Heart right ventricle (tissue), 16 donors: ENCODE data around the gene FAF2. TPM values are rescaled to one million over a fixed set of nuclear protein-coding genes. Genes with fewer than 3 reads are reported as not detected.

ENCODE experiments used
- ATAC-seq, 8 donors: fragments of 200-7000 bp; cut with Tn5 transposase; one replicate each; pipeline ENCODE4 v1.9.1; 2020; ENCODE audit warnings: mild to moderate bottlenecking in 8 of 8, moderate library complexity in 8 of 8, moderate number of reproducible peaks in 1 of 8
- DNase-seq, 2 donors: peaks; one replicate each; pipeline ENCODE4 v3.0.0-alpha.2; 2020
- H3K27ac ChIP-seq, 10 donors: fragments of 200-600 bp; sonication (generic) in 2 of 10; one replicate each; pipeline versions ENCODE4 v1.5.0 to v1.8.0; 2020 to 2022; ENCODE audit warnings: mild to moderate bottlenecking in 3 of 10
- H3K27me3 ChIP-seq, 7 donors: fragments of 200-600 bp; one replicate each; pipeline ENCODE4 v1.8.0; 2021 to 2022; ENCODE audit warnings: mild to moderate bottlenecking in 2 of 7
- H3K36me3 ChIP-seq, 9 donors: fragments of 200-600 bp; sonication (generic) in 1 of 9; one replicate each; pipeline versions ENCODE4 v1.5.0 to v1.8.0; 2020 to 2022; ENCODE audit warnings: mild to moderate bottlenecking in 2 of 9
- H3K4me1 ChIP-seq, 9 donors: fragments of 200-600 bp; sonication (generic) in 1 of 9; one replicate each; pipeline versions ENCODE4 v1.5.0 to v1.8.0; 2020 to 2022; ENCODE audit warnings: mild to moderate bottlenecking in 4 of 9
- H3K4me3 ChIP-seq, 10 donors: fragments of 200-600 bp; sonication (generic) in 2 of 10; one replicate each; pipeline versions ENCODE4 v1.5.0 to v1.8.0; 2020 to 2022; ENCODE audit warnings: mild to moderate bottlenecking in 7 of 10, moderate library complexity in 2 of 10
- H3K9me3 ChIP-seq, 11 donors: fragments of 200-600 bp in 10 of 11; sonication (generic) in 2 of 11; one replicate each; pipeline versions ENCODE4 v1.5.0 to v1.8.0; 2013 to 2022; ENCODE audit warnings: mild to moderate bottlenecking in 2 of 11, control low read depth in 1 of 11, moderate library complexity in 1 of 11
- CTCF ChIP-seq, 9 donors: fragments of 200-600 bp; sonication (generic) in 2 of 9; IDR thresholded peaks; one replicate each; pipeline versions ENCODE4 v1.5.0 to v1.8.0; 2021 to 2022; ENCODE audit warnings: antibody characterized with exemption in 9 of 9, mild to moderate bottlenecking in 5 of 9, moderate library complexity in 1 of 9
- WGBS, 2 donors: extraction: QIAGEN DNeasy Blood & Tissue Kit; methylation state at CpG; one replicate each; pipeline ENCODE4 v1.1.7; 2013; ENCODE audit warnings: inconsistent platforms in 1 of 2; 5-methylcytosine and 5-hydroxymethylcytosine counted together
- intact Hi-C, 10 donors: fragments of 100-400 bp; cut with DNase I; formaldehyde crosslinking; loops; one replicate each; pipeline versions ENCODE4 v1.11.1 to v1.14.2; 2022
- polyA plus RNA-seq, 2 donors: library from polyadenylated mRNA; stranded (reverse); fragments of 200-250 nt; gene quantifications; one replicate each; pipeline ENCODE4 v1.2.3, GENCODE V29; 2013
- total RNA-seq, 10 donors: library from RNA; stranded (reverse); fragmentation: NEBNext Ultra II Directional in 3 of 10; extraction: Animal tissue kit (Norgen Biotek cat#: 25700) in 3 of 10; gene quantifications; one replicate each; pipeline versions ENCODE4 v1.2.1 to v1.2.4, GENCODE V29; 2021 to 2023
- donor health status: Arrhythmogenic right ventricular cardiomyopathy.
- donor health status: ischemic (EF 13 %, LVEDD 7.1; RV severe dilation, severe dysfunction).
- donor health status: healthy with polysubstance abuse.
- donor health status: DM: no; HTN: yes; CAD: no.
- donor health status: DM: no; HTN: no; CAD: no.
- donor health status: ischemic (EF 25% LVEDD 6.9; RV normal size, moderate dysfunction).
- donor health status: ischemic (EF 25% LVEDD 5.7; RV mildly dilated, moderate dysfunction).
- donor health status: healthy.
- donor health status: DM: yes; HTN: yes; CAD: no.
- donor health status: Ischemic cardiomyopathy.
- donor health status: ischemic (EF 35%, LVEDD 5.7; RV mildly dilated, moderate dysfunction).
- donor health status: nonischemic (EF 11% LVEDD 7.7; RV severe dilation, severe dysfunction).
- donor health status: DM: yes; HTN: yes; CAD: no.
- donor health status: PGD.
- donor health status: ischemic (EF 29% LVEDD 5.4; RV normal size, mild dysfunction).
- donor health status: nonischemic (EF 23%, LVEDD 6.1; RV moderate dilation, normal function).

Gene FAF2
- total and polyA plus RNA-seq, 12 donors = 10.1 to 19.9 (median 14.6) TPM

- Histone ChIP-seq H3K4me1 (peaks cover 7 to 23% (median 22%) of the 10 kb centered on the region in 9 donors), H3K27me3 (peaks cover 0 to 13% (median 0%) of the 10 kb centered on the region in 7 donors), H3K27ac (no peak overlapping the region), H3K36me3 (no peaks in the 10 kb centered on the region), H3K9me3 (no peaks in the 10 kb centered on the region), H3K4me3 (no peak overlapping the region)
- ATAC-seq (no peak), DNase-seq (no peak)
- intact Hi-C loops = loop anchor here in 5 of 10 donors (5.0 kb wide), 4 partner anchors 82 to 203 kb away; partner anchors contain the start of genes KIAA1191 (in 1 of the 5), RNF44 (in 1 of the 5) and TSPAN17 (in 1 of the 5)
- 85 to 88% methylated on average over 5 of the region's 5 CpGs for WGBS, 2 donors
- TF ChIP-seq CTCF (IDR thresholded peaks at IDR 0.05) = no peak
Observed at GRCh38 chr5:176444742-176445141, 3.4 kb upstream of the FAF2 start.

GRCh38 chr5:176446028-176446665 lies 2.0 kb upstream of the FAF2 start:
- peaks cover 0 to 2% (median 0%) of the 10 kb centered on the region in 9 donors for H3K36me3 ChIP-seq

GRCh38 chr5:176446884-176447590 lies 1.1 kb upstream of the FAF2 start:
- no peak for TF ChIP-seq CTCF (IDR thresholded peaks at IDR 0.05)
- intact Hi-C loops = loop anchor here in 5 of 10 donors (2.0 to 5.0 kb wide), 5 partner anchors 30 to 200 kb away; partner anchors contain the start of genes CLTB (in 1 of the 5), KIAA1191 (in 1 of the 5), RNF44 (in 1 of the 5) and TSPAN17 (in 1 of the 5)
- ATAC-seq = peak in 4 of 8 donors; percentile 1 to 5 (median 4)
- H3K27me3 ChIP-seq = no peaks in the 10 kb centered on the region
- peak overlapping the region; percentile 76 to 98 (median 95) for H3K27ac ChIP-seq
- 15 to 17% methylated on average over 27 of the region's 27 CpGs for WGBS, 2 donors
- H3K36me3 ChIP-seq = peaks cover 0 to 6% (median 0%) of the 10 kb centered on the region in 9 donors
- H3K9me3 ChIP-seq = no peaks in the 10 kb centered on the region
- H3K4me1 ChIP-seq = peaks cover 7 to 38% (median 26%) of the 10 kb centered on the region in 9 donors
- no peak for DNase-seq
- H3K4me3 ChIP-seq = peak overlapping the region; percentile 61 to 96 (median 90)

More at GRCh38 chr5:176446028-176446665, 2.0 kb upstream of the FAF2 start:
- Histone ChIP-seq H3K4me3 (no peak overlapping the region), H3K4me1 (peaks cover 7 to 36% (median 24%) of the 10 kb centered on the region in 9 donors), H3K27ac (no peak overlapping the region), H3K9me3 (no peaks in the 10 kb centered on the region), H3K27me3 (peaks cover 0 to 7% (median 0%) of the 10 kb centered on the region in 7 donors)
- no peak for TF ChIP-seq CTCF (IDR thresholded peaks at IDR 0.05)
- WGBS, 2 donors = 88 to 93% methylated on average over 9 of the region's 9 CpGs
- ATAC-seq = no peak
- intact Hi-C loops = loop anchor here in 5 of 10 donors (2.0 to 5.0 kb wide), 5 partner anchors 29 to 201 kb away; partner anchors contain the start of genes CLTB (in 1 of the 5), KIAA1191 (in 1 of the 5), RNF44 (in 1 of the 5) and TSPAN17 (in 1 of the 5)
- no peak for DNase-seq

GRCh38 chr5:176447591-176447977 lies 601 bp upstream of the FAF2 start:
- ATAC-seq (peak in 6 of 8 donors; percentile 21 to 63 (median 46)), DNase-seq (no peak)
- Histone ChIP-seq H3K36me3 (peaks cover 0 to 12% (median 0%) of the 10 kb centered on the region in 9 donors), H3K4me3 (peak overlapping the region; percentile 61 to 96 (median 90)), H3K9me3 (no peaks in the 10 kb centered on the region), H3K4me1 (peaks cover 7 to 42% (median 32%) of the 10 kb centered on the region in 9 donors), H3K27ac (peak overlapping the region; percentile 76 to 98 (median 95)), H3K27me3 (no peaks in the 10 kb centered on the region)
- no peak for TF ChIP-seq CTCF (IDR thresholded peaks at IDR 0.05)
- intact Hi-C loops = loop anchor here in 5 of 10 donors (2.0 to 5.0 kb wide), 5 partner anchors 31 to 200 kb away; partner anchors contain the start of genes CLTB (in 1 of the 5), KIAA1191 (in 1 of the 5), RNF44 (in 1 of the 5) and TSPAN17 (in 1 of the 5)
- 0% methylated on average over 34 of the region's 34 CpGs for WGBS, 2 donors
